NCI-H1048 (cell line): ENCODE measurements around the gene TTLL11.

ENCODE experiments used
- DNase-seq: peaks from one replicate; lab custom pipeline; 2025; lab: John Stamatoyannopoulos, UW

Gene TTLL11

DNA sequence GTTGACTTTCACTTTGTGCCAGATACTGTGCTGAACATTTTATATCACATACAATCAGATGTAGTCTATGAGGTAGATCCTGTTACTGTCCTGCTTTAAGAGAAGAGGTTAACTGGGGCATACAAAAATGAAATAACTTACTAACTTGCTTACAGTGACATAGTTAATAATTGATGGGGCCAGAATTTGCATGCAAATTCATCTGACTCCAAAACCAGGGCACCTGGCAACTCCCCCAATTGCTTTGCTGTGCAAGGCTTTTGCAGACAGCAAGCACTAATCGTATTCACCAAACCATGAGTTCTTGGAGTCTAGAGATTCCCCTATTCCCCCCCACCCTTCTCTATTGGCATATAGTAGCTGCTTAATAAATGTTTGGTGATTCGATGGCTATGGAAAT, 155.9 kb downstream of the TTLL11 start:
- no peak for DNase-seq

DNA sequence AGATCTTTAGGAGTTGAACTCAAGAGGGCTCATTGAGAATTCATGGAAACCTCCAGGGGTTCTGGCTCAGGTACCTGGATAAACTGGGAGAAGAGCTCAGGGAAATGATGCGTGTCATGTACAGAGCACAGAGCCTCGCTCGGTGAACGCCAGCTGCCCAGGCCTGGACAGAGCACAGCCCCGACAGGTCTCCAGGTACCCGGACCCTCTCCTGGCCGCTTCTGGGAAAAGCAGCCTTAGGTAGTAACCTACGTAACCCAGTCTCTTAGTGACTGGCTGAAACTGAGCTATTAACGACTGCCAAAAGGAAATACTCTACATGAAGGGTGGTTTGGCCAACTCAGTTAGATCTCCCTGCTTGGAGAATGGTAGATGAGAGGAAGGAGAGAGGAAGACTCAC, 157.4 kb downstream of the TTLL11 start:
- DNase-seq: no peak

DNA sequence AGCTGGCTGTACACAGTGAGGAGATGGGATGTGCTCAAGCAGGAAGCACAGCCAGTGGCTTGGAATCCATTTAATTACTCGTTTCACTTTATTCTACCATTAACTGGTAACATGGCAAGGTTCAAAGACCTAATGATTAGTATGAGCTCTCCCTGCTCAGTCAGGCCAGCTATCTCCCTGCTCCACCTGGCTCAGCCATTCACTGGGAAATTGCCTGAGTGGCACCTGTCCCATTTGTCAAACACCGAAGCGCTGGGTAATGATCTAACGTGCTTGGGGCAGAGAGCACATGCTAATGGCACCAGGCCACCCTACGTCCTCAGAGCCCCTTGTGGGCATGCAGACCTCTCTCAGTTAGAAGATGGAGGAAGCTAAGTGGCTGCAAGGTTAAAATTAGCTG, 162.2 kb downstream of the TTLL11 start:
- DNase-seq: no peak

DNA sequence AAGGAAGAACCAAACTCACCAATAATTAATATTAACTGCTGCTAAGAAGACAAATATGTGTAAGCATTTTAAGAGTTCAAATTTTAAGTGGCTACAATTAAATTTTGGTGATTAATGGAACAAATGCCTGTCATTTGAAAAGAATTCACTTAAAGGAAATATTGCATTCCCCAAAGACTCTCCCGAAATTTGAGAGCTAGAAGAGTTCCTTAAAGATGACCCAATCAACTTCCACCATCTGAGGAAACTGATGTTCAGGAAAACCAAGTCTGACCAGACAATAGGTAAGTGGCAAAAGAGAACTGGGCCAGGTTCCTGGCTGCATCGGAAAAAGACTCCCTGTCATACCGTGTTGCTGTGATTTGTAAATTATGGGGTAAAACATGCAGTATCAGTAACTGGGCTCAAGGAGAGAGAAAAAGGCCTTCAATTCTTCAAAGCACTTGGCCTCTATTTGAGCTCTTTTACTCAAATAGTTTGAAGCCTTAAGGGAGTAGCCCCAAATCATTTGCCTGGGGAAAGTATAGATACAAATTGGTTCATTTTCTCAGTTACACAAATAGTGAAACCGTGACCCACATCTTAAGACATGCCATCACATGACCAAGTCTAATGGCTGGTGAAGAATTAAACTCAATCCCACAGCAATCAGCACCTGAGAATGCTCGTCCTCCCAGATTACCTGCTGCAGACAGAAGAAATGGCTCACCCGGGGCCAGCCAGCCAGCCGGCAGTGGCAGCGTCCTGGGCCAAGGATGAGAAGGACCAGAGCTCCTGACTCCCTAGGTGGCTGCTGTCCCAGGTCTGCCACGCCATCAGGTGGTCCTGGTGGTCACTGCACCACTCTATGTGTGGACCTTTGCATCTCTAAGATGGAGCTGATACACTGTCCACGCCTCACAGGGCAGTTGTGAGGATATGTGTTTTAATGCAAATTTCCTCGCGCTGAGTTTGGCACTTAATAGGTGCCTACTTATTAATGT, 162.9 kb downstream of the TTLL11 start:
- DNase-seq: no peak

DNA sequence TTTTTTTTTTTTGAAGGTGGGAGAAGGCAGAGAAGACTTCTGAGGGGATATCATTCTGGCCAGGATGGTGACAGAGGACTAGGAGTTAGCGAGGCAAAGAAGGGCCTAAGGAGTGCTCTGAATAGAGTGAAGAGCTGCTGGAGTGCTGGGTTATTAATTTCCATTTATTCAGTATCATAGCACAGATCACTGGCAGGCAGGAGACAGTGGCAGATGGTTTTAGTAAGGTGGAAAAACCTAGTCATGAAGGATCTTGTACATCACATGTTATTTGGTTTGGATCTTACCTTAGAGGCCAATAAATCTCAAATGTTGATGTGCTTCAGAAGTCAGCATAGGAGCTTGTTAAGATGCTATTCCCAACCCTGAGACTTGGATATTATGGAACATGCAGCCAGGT, 165.5 kb downstream of the TTLL11 start:
- DNase-seq: no peak

DNA sequence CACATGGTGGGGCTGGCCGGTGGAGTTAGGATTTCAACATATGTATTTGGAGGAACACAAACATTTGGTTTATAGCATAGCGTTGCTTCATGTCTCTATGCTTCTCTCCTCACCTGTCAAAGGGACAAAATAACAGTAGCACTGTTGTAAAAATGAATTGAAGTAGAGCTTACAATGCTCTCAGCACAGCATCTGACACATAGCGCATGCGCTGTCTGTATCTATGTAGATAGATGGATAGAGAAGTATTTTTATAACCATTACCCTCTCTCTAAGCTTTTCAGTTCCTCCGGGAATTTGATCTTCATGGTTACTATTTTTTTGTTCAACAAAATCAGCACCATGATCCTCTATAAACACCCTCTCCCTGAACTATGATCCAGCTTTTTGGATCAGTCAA, 166.0 kb downstream of the TTLL11 start:
- DNase-seq: no peak

DNA sequence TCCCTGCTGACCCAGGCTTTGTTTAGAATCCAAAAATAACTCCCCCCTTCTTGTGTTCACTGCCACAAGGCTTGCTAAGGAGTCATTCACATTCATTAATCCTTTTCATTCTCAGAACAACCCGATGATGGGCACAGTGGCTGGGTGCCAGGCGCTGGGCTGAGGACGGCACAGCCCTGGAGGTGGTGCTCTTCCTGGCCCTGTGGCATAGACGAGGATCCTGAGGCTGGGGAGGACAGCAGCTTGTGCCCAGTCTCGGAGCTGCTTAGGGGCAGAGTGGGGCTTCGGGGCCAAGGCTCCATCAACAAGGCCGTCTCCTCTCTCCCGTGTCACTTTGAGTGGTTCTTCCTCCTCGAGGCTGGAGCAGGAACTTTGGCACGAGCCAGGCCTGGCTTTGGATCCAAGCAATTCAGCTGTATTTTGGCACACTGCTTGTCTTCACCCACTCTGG, 166.7 kb downstream of the TTLL11 start:
- DNase-seq: no peak

DNA sequence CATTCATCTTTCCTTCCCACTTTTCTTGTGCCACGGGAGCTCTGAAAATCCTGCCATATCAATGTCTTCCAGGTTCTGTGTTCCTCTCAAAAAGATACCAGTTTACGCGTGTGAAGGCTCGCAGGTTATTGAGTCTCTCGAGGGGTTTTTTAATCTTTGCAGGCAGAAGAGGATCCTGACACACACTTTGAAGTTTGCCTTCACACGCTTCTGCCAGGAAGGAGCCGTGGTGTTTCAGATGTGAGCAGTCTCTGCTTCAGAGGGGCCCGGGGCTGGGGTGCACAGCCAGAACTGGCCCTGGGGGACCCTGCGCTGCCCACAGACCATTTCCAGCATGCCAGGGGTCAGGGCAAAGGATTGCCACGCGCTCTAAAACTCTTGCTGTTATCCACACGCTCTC, 167.2 kb downstream of the TTLL11 start:
- DNase-seq: no peak

DNA sequence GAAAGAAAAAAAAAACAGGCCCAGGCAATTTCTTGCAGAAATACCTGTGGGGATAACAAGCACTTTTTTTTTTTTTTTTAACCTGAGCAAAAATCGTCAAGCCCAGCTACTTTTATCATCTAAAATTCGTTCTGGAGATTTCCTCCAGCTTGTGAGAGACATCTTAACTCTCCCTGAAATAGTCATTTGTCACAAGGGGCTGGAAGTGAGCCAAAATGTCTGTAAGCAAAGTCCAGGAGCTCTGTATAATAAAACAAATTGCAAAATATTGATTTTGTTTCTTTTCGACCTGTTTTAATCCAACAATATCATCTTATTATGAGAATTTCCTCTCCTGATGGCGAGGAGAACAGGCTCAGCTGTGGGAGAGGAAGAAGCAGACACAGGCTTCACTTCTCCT, 168.4 kb downstream of the TTLL11 start:
- DNase-seq: no peak

DNA sequence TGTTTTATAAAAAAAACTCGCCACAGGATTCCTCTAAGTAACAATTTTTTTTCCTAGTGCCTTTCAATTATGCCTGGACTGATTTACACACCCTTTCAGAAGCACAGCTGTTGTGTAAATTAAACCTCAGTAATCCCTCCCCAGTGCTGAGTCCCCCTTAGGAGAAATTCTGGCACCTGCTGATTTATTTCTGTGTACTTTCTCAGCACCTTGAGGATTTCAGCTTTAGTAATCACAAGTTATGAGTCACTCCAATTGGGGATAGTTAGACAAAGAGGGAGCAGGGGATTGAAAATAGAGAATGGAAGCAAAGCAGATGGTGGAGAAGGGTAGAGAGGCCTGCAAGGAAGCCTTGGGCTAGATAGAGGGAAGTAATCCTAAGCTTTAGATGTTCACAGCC, 171.7 kb downstream of the TTLL11 start:
- DNase-seq: no peak

DNA sequence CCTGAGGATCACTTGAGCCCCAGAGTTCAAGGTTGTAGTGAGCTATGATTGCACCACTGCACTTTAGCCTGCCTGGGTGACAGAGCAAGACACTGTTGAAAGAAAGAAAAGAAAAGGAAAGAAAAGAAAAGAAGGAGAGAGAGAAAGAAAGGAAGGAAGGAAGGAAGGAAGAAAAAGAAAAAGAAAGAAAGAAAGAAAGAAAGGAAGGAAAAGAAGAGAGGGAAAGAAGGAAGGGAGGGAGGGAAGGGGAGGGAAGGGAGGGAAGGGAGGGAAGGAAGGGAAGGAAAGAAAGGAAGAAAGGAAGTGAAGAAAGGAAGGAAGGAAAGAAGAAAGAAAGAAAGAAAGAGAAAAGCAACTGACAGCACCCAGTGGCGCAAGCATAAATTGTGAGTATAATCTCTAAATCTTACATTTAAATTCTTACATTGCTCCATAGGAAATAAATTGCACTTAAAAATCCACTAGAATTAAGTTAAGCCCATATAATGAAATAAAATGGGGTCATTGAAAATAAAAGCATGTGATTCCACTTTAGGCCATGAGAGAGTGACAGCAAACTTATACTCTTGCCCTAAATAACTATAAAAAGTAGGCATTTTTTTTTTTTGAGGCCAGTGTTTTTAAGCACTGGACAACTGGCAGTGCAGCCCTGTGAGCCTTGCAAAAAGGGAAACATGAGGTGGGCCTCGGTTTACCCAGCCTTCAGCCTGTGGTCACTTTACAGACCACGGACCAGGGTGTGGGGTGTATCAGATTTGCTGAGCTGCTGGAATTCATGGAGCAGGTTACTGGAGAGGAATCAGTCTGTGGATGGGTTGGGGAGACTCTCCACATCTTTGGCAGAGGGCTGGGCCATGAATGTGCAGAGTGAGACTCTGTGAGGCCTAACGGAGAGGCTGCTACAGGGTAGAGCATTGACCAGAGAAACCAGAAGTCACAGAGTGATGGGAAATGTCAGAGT, 175.5 kb downstream of the TTLL11 start:
- no peak for DNase-seq

DNA sequence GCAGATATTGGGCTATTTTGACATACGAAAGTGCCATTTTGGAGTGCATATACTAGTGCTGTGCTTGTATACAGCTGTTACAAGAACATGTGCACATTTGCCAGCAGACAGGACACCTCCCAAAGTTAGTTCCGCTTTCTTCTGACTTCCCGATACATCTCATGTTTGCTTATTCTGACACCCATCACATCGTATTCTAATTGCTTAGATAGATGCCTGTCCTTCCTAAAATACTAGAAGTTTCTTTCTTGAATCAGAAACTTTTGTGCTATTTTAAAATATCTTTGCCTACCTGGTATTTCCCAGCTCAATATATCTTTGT, 177.8 kb downstream of the TTLL11 start:
- DNase-seq: no peak

DNA sequence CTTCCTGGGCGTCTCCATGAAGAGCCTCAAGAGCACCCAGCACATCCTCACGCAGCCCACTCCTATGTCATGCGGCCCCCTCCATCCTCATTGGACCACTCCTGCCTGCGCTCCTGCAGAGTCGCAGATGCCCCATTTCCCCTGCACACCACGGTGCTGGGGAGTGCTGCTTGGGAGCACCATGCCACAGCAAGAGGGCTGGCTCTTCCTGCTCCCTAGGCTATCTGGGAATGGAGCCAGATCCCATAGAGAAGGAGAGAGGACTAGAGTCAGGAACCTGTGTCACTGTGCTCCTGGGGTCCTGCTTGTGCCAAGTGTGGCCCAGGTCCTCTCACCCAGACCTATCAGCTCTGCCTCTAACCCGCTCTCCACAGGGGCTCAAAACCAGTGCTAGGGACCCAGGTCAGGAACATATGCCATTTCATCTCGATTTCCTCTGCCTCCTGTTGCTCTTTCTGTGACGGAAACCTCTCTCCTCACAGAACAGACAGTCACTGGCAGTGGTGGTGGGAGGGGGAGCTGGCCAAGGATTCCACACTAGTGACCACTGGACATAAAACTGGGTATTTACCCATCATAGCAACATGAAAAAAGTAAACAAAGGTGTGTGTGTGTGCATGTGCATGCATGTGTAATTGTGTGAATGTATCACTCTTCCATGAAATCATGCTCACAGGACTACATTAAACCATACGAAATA, 178.4 kb downstream of the TTLL11 start:
- DNase-seq: no peak

DNA sequence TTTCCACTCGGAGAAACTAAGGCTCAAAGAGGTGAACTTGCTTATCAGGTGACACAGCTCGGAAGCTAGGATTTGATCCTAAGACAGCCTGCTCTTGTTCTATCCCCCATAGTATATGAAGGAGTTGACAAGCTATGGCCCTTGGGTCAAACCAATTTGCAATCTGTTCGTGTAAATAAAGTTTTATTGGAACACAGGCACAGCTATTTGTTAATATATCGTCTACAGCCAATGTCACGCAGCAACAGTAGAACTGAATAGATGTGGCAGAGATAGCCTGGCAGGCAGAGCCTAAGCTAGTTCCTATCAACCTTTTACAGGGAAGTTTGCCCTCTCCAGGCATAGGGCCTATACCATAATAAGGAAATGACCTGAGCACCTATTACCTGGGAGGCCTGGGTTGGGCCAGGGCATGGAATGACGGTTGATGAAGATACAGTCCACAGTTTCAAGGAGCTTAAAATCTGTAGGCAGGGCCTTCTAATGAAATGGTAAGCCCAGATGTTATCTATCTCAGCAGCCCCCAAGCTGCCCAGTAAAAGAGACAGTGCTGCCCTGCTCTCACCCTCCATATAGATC, 179.0 kb downstream of the TTLL11 start:
- DNase-seq: no peak

DNA sequence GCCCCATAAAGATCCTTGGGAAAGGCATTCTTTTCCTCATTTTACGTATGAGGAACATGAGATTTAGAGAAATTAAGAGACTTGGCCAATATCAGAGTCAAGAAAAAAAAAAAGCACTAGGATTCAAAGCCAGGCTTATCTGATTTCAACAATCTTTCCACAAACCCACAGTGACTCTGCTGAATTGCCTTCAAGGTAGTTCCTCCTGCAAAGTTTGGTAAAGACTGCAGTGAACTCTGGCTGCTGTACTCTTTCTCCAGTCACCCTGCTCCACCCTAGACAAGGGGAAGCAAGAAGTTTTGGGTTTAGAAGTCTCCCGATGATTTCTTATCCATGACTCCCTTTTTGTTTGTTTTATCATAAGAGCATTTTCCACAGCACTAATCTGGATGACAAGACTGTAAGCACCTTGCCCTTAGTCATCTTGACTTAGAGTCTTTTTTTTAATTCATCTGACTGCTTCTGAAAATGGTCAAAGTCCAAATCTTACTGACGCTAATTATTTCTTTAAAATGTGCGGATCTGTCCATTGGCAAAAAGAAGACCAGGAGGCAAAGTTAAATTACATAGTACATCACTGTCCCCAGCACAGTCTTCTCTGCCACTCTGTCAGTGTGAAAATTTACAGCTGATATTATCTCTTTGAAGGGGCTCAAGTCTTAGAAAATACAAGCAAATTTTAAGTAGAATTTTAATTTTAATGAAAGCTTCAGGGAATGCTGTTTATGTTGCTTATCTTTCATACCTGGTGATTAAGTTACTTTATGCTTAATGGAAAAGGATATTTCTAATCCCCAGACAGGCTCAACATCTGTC, 180.1 kb downstream of the TTLL11 start:
- no peak for DNase-seq

DNA sequence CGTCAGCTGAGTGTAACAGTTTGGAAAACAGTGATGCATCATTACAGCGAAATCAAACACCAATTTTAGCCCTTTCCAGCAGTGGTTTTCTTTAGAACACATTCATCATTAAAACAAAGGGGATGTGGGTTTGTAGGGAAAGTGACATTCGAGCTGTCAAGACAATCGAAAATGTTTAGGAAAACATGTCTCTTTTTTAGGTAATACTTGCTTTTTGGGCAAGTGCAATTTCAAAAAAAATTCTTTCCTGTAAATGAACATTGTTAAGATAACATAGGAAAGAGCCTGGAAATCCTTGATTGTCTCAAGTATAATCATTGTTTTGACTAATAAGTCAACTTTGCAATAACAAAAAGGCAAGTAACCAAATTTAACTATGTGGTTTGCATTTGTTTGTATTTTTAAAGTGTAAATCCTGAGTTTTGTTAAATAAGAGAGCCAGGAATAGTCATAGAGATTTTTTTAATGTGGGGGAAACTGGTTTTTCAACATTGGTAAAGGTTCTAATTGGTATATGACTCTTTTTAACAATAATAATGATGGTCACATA, 182.5 kb downstream of the TTLL11 start:
- no peak for DNase-seq

DNA sequence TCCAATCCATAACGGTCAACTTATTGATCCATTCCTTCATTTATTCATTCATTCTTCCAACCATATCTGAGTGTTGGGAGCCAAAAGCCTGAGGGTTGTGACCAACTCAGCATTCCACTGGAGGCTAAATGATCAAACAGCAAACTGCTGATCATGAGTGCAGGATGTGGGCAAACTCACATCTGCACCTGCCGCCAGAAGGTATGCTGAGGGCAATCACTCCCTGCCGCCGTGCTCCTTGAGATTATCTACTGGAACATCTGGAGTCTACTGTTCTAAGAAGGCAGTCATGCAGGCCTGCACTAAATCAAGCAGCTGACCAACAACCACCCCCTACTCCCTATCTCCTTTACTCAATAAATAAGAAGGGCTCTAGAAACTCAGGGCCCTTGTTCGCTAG, 184.0 kb downstream of the TTLL11 start:
- no peak for DNase-seq

DNA sequence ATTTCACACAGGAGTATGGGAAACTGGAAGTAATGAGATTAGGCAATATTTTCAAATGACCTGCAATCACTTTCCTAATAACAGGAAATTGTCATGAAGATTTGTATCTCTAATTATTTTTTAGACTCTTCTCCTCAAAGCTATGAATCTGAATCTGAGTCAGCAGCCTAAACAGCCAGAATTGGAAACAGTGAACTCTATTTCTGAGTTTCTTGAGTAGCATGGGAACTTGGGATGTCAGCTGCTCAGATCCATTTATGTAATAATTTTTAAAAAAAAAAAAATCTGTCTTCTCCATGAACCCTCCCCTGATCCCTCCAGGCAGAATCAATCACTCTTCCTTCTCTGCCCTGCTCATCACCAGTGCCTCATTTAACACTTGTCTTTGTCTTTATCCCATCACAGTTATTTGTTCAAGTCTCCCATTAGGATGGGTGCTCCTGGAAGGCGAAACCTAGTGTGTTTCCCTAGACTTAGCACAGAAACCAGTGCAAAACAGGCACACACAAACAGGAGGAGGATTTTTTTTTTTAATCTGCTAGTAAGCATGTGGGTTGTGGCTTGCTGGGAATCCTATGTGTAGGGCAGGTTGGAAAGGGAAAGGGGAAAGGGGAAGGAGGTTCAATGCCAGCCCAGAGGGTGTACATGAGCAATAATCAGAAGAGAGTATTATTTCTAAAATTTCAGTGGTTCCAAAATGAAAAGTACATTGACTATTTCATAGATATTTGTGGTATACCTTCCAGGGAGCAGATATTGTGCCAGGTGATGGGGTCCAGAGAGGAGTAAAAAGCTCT, 186.8 kb downstream of the TTLL11 start:
- DNase-seq: no peak

DNA sequence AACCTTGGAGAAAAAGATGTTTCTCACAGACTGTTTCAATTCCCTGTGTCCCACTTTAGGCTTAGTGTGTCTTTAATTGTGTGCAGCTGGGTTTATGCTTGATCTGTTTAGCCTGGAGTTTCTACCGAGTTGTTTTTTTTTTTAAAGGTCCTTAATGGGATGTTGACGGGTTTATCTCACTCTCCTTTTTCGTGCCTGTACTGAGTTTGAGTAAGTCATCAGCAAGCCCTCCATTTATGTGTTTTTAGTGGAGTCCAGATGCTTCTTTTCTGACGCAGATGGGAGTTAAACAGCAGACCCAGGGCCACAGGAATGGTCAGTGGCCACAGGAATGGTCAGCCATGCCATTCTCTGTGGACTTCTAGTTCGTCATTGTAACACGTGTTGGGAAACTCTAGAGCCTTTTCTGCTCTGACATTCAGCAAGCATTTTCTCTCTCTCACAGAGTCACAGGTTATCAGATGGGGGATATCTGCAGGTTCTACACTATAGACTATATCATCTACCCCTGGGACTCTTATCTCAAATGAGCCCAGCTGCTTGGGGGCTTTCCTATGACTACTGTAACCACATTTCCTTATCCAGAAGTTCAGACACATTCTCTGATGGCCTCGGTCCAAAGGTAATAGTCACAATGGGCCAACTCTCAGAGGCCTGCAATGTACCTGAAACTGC, 190.5 kb downstream of the TTLL11 start:
- DNase-seq: no peak
